ENCODE results near the gene FOLR1.
"Not testable (repeated sequence)": the region's sequence is repeated elsewhere in the genome, so short reads cannot be mapped to it uniquely, and the experiment has no call there.

FOLR1 gene

DNA sequence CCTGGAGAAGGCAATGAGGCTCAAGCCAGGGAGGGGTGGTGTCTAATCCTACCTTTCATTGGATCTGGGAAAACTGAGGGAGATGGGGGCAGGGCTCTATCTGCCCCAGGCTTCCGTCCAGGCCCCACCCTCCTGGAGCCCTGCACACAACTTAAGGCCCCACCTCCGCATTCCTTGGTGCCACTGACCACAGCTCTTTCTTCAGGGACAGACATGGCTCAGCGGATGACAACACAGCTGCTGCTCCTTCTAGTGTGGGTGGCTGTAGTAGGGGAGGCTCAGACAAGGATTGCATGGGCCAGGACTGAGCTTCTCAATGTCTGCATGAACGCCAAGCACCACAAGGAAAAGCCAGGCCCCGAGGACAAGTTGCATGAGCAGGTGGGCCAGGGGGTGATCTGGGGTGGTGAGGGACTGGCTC, at the start of gene FOLR1:
Gene FOLR1 (plus strand): TSS at position 180 of the 421 bp plus-strand sequence. CDS start 34 bp downstream, at position 214.
- in situ Hi-C loops (cut with HindIII; ENCODE audit: low sequenced_read_pairs): loop anchor here (5.0 to 10.0 kb wide), 2 partner anchors 73 to 75 kb away; no protein-coding TSS in a partner anchor

DNA sequence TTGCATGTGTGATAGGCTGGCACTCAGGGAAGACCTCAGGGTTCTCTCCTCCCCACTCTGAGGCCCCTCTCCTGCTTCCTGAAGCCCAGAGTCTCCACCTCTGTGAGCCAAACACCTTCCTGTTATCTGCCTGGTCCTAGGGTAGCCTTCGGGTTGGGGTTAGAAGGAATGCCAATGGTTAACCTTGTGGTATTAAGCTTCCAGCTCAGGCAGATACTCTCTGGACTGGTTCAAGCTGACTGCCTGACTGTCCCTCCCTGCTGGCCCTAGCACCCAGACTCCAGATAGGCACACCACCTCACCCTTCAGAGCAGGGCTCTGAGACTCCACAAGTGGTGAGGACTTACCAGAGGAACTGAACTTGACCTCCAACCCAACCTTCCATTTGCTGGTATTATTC, 49.4 kb upstream of the FOLR1 start:
- in situ Hi-C loops (cut with HindIII; ENCODE audit: low sequenced_read_pairs): not testable (repeated sequence)

GRCh38 chr11:72144807-72145565, 47.0 kb upstream of the FOLR1 start:
- in situ Hi-C loops (cut with HindIII; ENCODE audit: low sequenced_read_pairs): no loop called here

GRCh38 chr11:72146625-72147024, 45.3 kb upstream of the FOLR1 start:
- in situ Hi-C loops (cut with HindIII; ENCODE audit: low sequenced_read_pairs): no loop called here

DNA sequence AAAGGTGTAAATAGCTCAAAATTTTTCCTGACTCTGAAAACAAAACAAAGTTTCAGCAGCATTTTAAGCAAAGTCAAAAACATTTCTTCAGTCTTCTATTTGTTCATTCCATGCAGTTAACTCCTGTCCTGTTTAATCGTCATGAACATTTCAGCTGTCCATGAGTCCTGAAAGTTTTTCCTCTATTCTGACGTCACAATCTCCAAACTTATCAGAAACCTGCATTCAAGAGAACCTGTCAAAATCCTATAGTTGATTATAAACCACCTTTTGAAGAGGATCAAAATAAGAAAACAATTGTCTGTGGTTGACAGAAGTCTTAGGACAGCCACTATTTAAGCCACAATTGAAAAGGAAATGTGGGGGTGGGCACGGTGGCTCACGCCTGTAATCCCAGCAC, 41.1 kb upstream of the FOLR1 start:
- in situ Hi-C loops (cut with HindIII; ENCODE audit: low sequenced_read_pairs): no loop called here

DNA sequence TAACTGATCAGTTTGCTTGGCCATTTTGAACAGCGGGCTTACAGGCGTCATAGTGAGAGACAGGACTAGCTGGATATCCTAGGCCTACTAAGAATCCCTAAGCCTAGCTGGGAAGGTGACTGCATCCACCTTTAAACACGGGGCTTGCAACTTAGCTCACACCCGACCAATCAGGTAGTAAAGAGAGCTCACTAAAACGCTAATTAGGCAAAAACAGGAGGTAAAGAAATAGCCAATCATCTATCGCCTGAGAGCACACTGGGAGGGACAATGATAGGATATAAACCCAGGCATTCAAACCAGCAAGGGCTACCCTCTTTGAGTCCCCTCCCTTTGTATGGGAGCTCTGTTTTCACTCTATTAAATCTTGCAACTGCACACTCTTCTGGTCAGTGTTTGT, 38.1 kb upstream of the FOLR1 start:
- in situ Hi-C loops (cut with HindIII; ENCODE audit: low sequenced_read_pairs): not testable (repeated sequence)

DNA sequence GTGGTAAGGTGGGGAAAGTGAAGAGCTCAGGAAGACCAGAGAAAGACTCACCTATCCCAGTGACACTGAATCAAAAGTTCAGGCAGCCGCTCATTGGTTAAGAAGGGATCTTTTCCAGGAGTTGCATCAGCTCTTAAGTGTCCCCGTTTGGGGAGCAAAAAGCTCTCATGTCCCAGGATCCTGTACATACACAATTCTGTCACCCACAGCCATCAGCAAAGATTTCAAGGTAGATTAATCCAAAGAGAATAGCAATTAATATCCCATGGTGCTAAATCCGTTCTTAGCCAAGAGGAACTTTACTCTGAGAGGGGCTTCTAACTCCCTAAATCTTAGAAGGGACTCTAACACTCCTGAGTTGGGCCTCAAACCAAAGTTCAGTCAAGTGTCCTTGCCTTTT, 37.1 kb upstream of the FOLR1 start:
- in situ Hi-C loops (cut with HindIII; ENCODE audit: low sequenced_read_pairs): no loop called here

- in situ Hi-C loops (cut with HindIII; ENCODE audit: low sequenced_read_pairs): no loop called here
Measured at GRCh38 chr11:72155751-72156150, 36.2 kb upstream of the FOLR1 start.

DNA sequence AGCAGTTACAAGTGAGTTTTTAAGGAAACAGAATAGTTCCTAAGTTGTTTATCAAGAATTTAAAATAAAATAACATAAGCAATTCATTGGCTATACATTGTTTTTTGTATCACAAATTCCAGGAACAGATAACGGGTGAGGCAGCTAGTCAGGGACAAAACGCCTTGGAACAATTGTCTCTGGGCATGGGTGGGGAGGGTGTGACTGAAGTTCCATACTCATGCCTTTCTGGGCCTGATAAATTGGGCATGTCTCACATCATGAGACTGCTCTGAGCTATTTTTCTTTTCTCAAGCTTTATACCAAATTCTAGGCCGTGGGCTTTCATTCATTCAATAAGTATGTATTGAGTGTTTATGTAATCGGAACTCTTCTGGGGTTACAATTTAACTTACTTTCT, 34.8 kb upstream of the FOLR1 start:
- in situ Hi-C loops (cut with HindIII; ENCODE audit: low sequenced_read_pairs): no loop called here

GRCh38 chr11:72160319-72160718, 31.6 kb upstream of the FOLR1 start:
- in situ Hi-C loops (cut with HindIII; ENCODE audit: low sequenced_read_pairs): no loop called here

GRCh38 chr11:72162891-72163492, 28.9 kb upstream of the FOLR1 start:
- in situ Hi-C loops (cut with HindIII; ENCODE audit: low sequenced_read_pairs): no loop called here

GRCh38 chr11:72164187-72164586, 27.8 kb upstream of the FOLR1 start:
- in situ Hi-C loops (cut with HindIII; ENCODE audit: low sequenced_read_pairs): not testable (repeated sequence)

DNA sequence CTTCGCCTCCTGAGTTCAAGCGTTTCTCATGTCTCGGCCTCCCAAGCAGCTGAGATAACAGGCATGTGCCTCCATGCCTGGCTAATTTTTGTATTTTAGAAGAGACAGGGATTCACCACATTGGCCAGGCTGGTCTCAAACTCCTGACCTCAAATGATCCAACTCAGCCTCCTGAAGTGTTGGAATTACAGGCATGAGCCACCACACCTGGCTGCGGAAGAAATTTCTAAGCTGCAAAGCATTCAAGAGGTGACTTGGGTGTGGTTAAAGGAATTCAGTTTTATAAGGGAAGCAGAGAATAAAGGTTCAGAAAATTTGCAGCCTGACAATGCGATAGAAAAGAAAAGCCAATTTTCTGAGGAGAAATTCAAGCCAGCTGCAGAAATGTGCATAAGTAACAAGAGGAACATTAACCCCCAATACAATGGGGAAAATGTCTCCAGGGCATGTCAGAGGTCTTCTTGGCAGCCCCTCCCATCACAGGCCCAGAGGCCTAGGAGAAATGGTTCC, 22.8 kb upstream of the FOLR1 start:
- in situ Hi-C loops (cut with HindIII; ENCODE audit: low sequenced_read_pairs): not testable (repeated sequence)

DNA sequence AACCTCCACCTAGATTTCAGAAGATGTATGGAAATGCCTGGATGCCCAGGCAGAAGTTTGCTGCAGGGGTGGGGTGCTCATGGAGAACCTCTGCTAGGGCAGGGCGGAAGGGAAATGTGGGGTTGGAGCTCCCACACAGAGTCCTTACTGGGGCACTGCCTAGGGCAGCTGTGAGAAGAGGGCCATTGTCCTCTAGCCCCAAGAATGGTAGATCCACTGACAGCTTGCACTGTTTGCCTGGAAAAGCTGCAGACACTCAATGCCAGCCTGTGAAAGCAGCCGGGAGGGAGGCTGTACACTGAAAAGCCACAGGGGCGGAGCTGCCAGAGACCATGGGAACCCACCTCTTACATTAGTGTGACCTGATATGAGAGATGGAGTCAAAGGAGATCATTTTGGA, 22.2 kb upstream of the FOLR1 start:
- in situ Hi-C loops (cut with HindIII; ENCODE audit: low sequenced_read_pairs): not testable (repeated sequence)

DNA sequence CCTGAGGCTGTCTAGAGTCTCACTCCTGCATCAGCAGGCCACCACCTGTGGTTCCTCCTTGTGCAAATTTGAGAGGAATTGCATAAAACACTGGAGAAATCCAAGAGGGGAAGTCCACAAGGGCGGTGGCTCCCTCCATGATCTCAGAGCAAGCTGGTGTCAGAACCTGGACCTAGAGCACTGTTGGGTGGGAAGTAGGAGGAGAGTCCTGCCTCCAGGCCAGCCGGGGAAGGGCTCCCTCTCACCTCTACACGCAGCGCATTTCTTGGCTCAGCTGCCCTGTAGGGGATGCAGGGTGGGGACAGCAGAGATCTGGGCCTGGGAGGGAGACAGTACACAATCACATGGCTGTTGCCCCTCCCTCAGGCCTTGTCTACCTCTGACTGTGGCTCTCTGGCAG, 19.9 kb upstream of the FOLR1 start:
- in situ Hi-C loops (cut with HindIII; ENCODE audit: low sequenced_read_pairs): not testable (repeated sequence)

DNA sequence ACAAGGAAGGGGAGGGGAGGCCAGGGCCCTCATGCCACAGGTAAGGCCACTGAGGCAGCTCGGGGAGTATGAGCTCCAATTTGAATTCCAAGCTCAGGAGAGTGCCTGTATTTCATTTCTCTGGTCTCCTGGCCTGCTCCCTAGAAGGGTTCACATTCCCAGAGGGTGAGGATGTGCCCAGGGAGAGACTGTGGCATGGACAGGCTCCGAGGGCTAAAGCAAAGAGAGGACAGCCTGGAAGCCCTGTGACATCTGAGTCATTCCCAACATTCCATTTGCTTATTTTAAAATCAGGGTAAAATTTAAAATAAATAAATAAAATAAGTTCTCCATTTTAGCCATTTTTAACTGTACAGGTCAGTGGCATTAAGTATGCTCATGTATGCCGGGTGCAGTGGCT, 18.6 kb upstream of the FOLR1 start:
- in situ Hi-C loops (cut with HindIII; ENCODE audit: low sequenced_read_pairs): no loop called here

- in situ Hi-C loops (cut with HindIII; ENCODE audit: low sequenced_read_pairs): no loop called here
Measured at GRCh38 chr11:72174302-72175070, 17.5 kb upstream of the FOLR1 start.

GRCh38 chr11:72177656-72178055, 14.3 kb upstream of the FOLR1 start:
- in situ Hi-C loops (cut with HindIII; ENCODE audit: low sequenced_read_pairs): no loop called here

DNA sequence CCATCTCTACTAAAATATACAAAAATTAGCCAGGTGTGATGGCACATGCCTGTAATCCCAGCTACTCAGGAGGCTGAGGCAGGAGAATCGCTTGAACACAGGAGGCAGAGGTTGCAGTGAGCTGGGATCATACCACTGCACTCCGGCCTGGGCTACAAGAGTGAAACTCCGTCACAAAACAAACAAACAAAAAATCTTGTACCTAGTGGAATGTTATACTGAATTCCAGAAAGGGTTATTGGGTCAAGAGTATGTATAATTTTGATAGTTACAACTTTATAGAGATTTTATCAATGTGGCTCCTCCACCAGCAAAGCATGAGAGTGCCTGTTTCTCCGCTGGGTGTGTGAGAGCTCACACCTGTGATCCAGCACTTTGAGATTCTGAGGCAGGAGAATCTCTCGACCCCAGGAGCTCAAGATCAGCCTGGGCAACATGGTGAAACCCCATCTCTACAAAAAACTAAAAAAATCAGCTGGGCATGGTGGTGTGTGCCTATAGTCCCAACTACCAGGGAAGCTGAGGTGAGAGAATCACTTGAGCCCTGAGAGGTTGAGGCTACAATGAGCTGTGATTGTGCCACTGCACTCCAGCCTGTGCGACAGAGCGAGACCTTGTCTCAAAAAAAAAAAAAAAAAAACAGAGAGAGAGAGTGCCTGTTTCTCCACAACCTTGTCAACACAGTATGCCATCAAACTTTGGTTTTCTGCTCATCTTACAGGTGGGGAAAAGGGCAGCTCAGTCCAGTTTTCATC, 12.7 kb upstream of the FOLR1 start:
- in situ Hi-C loops (cut with HindIII; ENCODE audit: low sequenced_read_pairs): no loop called here

DNA sequence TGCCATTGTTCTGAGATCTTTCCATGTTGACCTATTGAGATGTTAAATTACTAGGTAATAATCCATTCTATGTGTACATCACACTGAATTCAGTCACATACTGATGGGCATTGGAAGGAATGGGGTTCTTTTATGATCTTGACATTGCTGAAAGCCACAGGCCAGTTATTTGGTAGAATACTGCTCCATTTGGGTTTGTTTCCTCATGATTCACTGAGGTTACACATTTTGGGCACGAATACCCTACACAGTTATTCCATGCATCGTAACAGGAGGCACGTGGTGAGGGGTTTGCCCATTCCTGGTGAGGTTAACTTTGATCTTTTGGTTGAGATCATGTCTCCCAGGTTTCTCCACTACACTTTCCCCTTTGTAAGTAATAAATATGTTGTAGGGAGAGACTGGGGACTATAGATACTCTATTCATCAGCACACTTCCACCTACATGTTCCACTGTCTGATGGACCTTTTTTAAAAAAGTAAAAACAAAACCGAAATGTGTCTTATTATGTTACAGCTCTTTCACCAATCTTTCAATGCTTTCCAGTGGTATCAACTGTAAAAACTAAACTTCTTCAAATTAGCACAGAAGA, 12.0 kb upstream of the FOLR1 start:
- in situ Hi-C loops (cut with HindIII; ENCODE audit: low sequenced_read_pairs): no loop called here

Data from endothelial cell of hepatic sinusoid (primary cell).